ENCODE measurements around the gene C6orf136. TPM values are rescaled to one million over a fixed set of nuclear protein-coding genes. Genes with fewer than 3 reads are reported as not detected.
A peak's percentile ranks its signal among the peaks of the same experiment; 100 is the strongest.

Gene C6orf136
- total RNA-seq, 1 experiment from 2014 or later, result 34.8 TPM

DNA sequence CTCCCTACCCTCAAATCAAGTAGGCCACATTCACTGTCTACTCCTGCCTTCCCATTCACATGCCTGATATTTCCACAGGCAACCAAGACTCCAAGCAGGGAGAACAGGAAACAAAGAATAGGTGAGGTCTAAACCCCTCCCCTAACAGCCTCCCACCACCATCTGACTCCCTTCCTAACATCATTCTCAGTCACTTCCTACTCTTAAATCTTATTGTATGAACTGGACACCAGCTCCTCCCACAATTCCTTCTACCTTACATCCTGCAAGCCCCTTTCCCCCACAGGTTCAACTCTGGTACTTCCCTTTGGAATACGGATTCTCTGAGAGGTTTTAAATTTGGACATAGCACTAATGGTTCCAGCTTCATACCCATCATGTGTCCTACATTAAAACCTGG, 944 bp upstream of the C6orf136 start:
- H4K20me1 ChIP-seq (ENCODE audit: insufficient read depth), result no peaks in the 10 kb centered on the region
- H3K4me2 ChIP-seq (ENCODE audit: low read length), result peak overlapping the region; percentile 82
- no peak for DNase-seq (ENCODE audit: low read depth, low spot score)
- H3K4me3 ChIP-seq (replicated peaks in 1 of 2; ENCODE audit: low read depth in 1 of 2, low read length in 2 of 2), result no peak overlapping the region
- CTCF ChIA-PET, result no interaction called here
- H3K9me2 ChIP-seq (ENCODE audit: insufficient read depth), result no peaks in the 10 kb centered on the region
- no peaks in the 10 kb centered on the region for H3K9me3 ChIP-seq (ENCODE audit: control insufficient read depth in 1 of 2, insufficient read depth in 1 of 2, low read depth in 1 of 2, low read length in 2 of 2)
- H3K9ac ChIP-seq (ENCODE audit: low read length), result no peak overlapping the region
- H3K27ac ChIP-seq (ENCODE audit: low read depth, low read length), result peak overlapping the region; percentile 37
- no peaks in the 10 kb centered on the region for H3K27me3 ChIP-seq (ENCODE audit: insufficient read depth, low read length)
- H2AFZ ChIP-seq (ENCODE audit: low read depth, low read length, poor library complexity, severe bottlenecking), result no peak overlapping the region
- no TSS peak for BruUV-seq (replicated peaks)
- RAD21 ChIA-PET (ENCODE audit: low non-redundant PET in 1 of 2, low total read pairs in 2 of 2, uncharacterized antibody in 2 of 2, unreplicated experiment in 2 of 2), result no interaction called here
- ATAC-seq, result no peak
- H3K4me1 ChIP-seq (ENCODE audit: control insufficient read depth in 1 of 2, insufficient read depth in 2 of 2, low read length in 2 of 2), result peaks cover 6 to 15% of the 10 kb centered on the region in 2 experiments
- H3K79me2 ChIP-seq (ENCODE audit: insufficient read depth, low read length), result peaks cover 23% of the 10 kb centered on the region
- peaks cover 9 to 13% of the 10 kb centered on the region in 2 experiments; a peak in 3 of 4 replicates for H3K36me3 ChIP-seq (ENCODE audit: control insufficient read depth in 1 of 2, insufficient read depth in 2 of 2, low read length in 2 of 2)
- TF ChIP-seq ZFX (IDR thresholded peaks at IDR 0.05), result no peak
- POLR2A ChIA-PET, result interaction anchor here (1.3 kb wide), 2 partner anchors 32 to 85 kb away, joined by 3 to 4 read pairs; no protein-coding TSS in a partner anchor
- intact Hi-C loops (cut with micrococcal nuclease), result no loop called here

DNA sequence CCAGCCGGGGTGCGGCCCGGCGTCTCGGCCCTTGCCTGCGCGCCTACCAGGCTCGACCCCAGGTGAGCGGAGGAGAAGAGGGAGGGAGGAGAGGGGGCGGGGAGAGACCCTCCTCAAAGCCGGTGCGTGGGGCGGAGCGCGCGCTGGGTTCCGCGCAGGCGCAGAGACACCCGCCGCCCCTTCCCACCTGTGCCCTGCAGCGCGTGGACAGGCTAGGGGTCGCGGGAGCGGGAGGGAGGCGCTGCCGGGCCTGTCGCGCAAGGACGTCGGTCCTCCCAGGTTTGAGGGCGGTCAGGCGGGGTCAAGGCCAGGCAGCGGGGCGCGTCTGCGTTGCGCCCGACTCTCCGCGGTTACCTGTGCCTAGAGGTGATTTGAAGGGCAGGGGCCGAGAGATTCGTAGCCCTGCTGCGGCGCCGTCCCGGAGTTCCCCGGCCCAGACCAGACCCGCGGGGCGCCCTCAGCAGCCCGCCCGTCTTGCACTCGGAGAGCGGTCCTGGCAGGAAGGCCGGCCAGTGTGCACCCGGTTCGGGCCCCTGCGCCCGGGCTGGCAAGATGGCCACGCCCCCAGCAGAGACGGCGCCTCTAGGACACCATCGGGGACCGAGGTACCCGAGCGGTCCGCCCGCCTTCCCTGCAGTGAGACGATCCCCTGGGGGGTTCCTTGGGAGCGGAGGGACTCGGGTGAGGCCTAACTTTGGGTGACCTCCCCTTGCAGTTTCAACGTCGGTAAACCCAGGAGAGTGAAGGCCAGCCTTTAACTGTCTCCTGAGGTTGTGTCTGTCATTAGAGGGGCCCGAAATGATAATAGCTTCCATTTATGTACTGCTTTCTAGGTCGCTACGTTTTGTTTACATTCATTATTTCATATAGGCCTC, 546 bp downstream of the C6orf136 start:
- Histone ChIP-seq H3K9me2 (ENCODE audit: insufficient read depth) (no peaks in the 10 kb centered on the region), H3K4me1 (ENCODE audit: control insufficient read depth in 1 of 2, insufficient read depth in 2 of 2, low read length in 2 of 2) (peaks cover 6 to 15% of the 10 kb centered on the region in 2 experiments), H3K36me3 (ENCODE audit: control insufficient read depth in 1 of 2, insufficient read depth in 2 of 2, low read length in 2 of 2) (peaks cover 20% of the 10 kb centered on the region in 2 experiments; a peak in 3 of 4 replicates), H3K4me3 (replicated peaks in 1 of 2; ENCODE audit: low read depth in 1 of 2, low read length in 2 of 2) (peak overlapping the region; percentile 85 to 92), H3K9me3 (ENCODE audit: control insufficient read depth in 1 of 2, insufficient read depth in 1 of 2, low read depth in 1 of 2, low read length in 2 of 2) (no peaks in the 10 kb centered on the region), H3K27me3 (ENCODE audit: insufficient read depth, low read length) (no peaks in the 10 kb centered on the region), H3K79me2 (ENCODE audit: insufficient read depth, low read length) (peaks cover 23% of the 10 kb centered on the region), H3K4me2 (ENCODE audit: low read length) (peak overlapping the region; percentile 82), H3K27ac (ENCODE audit: low read depth, low read length) (peak overlapping the region; percentile 94), H3K9ac (ENCODE audit: low read length) (peak overlapping the region; percentile 96), H2AFZ (ENCODE audit: low read depth, low read length, poor library complexity, severe bottlenecking) (no peak overlapping the region), H4K20me1 (ENCODE audit: insufficient read depth) (no peaks in the 10 kb centered on the region)
- intact Hi-C loops (cut with micrococcal nuclease), result no loop called here
- ATAC-seq, result peak; percentile 80
- ChIA-PET CTCF (no interaction called here), POLR2A (interaction anchor here (1.0 to 1.3 kb wide), 2 partner anchors 30 to 83 kb away, joined by 3 read pairs; partner anchors contain the start of genes MRPS18B and PPP1R10), RAD21 (ENCODE audit: low non-redundant PET in 1 of 2, low total read pairs in 2 of 2, uncharacterized antibody in 2 of 2, unreplicated experiment in 2 of 2) (interaction anchor here in 1 of 2 experiments (1.0 kb wide), 1 partner anchor 83 kb away, joined by 4 read pairs; no protein-coding TSS in a partner anchor)
- peak; percentile 37 for DNase-seq (ENCODE audit: low read depth, low spot score)
- BruUV-seq (replicated peaks), result no TSS peak
- TF ChIP-seq TCF7L2 (IDR thresholded peaks at IDR 0.05; ENCODE audit: borderline replicate concordance, extremely low read depth, insufficient read depth, insufficient read length) (no peak), FOSL1 (IDR thresholded peaks at IDR 0.05; ENCODE audit: low read depth) (no peak), JUND (IDR thresholded peaks at IDR 0.05) (no peak), POLR2AphosphoS5 (IDR thresholded peaks at IDR 0.05; ENCODE audit: low read depth, low read length) (peak; percentile 40; the same call in 1 of the 2 replicates), SIN3A (IDR thresholded peaks at IDR 0.05; ENCODE audit: low read depth) (no peak), CEBPB (IDR thresholded peaks at IDR 0.05; ENCODE audit: low read depth) (no peak), ELF1 (IDR thresholded peaks at IDR 0.05; ENCODE audit: borderline replicate concordance, low read depth) (no peak), EZH2 (IDR thresholded peaks at IDR 0.05) (no peak), RAD21 (IDR thresholded peaks at IDR 0.05; ENCODE audit: low read depth) (no peak)
- TF ChIP-seq, protein P1, sequence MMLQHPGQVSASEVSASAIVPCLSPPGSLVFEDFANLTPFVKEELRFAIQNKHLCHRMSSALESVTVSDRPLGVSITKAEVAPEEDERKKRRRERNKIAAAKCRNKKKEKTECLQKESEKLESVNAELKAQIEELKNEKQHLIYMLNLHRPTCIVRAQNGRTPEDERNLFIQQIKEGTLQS (IDR thresholded peaks at IDR 0.05), result no peak
- TF ChIP-seq, protein P2, sequence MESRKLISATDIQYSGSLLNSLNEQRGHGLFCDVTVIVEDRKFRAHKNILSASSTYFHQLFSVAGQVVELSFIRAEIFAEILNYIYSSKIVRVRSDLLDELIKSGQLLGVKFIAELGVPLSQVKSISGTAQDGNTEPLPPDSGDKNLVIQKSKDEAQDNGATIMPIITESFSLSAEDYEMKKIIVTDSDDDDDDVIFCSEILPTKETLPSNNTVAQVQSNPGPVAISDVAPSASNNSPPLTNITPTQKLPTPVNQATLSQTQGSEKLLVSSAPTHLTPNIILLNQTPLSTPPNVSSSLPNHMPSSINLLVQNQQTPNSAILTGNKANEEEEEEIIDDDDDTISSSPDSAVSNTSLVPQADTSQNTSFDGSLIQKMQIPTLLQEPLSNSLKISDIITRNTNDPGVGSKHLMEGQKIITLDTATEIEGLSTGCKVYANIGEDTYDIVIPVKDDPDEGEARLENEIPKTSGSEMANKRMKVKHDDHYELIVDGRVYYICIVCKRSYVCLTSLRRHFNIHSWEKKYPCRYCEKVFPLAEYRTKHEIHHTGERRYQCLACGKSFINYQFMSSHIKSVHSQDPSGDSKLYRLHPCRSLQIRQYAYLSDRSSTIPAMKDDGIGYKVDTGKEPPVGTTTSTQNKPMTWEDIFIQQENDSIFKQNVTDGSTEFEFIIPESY (IDR thresholded peaks at IDR 0.05; ENCODE audit: extremely low read depth, insufficient replicate concordance, low read length), result no peak
- TF ChIP-seq, protein P3, sequence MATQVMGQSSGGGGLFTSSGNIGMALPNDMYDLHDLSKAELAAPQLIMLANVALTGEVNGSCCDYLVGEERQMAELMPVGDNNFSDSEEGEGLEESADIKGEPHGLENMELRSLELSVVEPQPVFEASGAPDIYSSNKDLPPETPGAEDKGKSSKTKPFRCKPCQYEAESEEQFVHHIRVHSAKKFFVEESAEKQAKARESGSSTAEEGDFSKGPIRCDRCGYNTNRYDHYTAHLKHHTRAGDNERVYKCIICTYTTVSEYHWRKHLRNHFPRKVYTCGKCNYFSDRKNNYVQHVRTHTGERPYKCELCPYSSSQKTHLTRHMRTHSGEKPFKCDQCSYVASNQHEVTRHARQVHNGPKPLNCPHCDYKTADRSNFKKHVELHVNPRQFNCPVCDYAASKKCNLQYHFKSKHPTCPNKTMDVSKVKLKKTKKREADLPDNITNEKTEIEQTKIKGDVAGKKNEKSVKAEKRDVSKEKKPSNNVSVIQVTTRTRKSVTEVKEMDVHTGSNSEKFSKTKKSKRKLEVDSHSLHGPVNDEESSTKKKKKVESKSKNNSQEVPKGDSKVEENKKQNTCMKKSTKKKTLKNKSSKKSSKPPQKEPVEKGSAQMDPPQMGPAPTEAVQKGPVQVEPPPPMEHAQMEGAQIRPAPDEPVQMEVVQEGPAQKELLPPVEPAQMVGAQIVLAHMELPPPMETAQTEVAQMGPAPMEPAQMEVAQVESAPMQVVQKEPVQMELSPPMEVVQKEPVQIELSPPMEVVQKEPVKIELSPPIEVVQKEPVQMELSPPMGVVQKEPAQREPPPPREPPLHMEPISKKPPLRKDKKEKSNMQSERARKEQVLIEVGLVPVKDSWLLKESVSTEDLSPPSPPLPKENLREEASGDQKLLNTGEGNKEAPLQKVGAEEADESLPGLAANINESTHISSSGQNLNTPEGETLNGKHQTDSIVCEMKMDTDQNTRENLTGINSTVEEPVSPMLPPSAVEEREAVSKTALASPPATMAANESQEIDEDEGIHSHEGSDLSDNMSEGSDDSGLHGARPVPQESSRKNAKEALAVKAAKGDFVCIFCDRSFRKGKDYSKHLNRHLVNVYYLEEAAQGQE (IDR thresholded peaks at IDR 0.05; ENCODE audit: low read depth), result no peak
